HEK293 (cell line): ENCODE data around the gene HIPK2.

ENCODE experiments used
- CTCF ChIA-PET: fragments of 350-600 bp; formaldehyde crosslinking; extraction: SDS; loops from one replicate; lab custom pipeline; 2021; ENCODE audit warnings: antibody characterized with exemption; lab: Yijun Ruan, JAX
- POLR2A ChIA-PET: fragments of 300-600 bp; formaldehyde crosslinking; extraction: SDS; loops from one replicate; lab custom pipeline; 2020; ENCODE audit warnings: antibody characterized with exemption, inconsistent platforms; lab: Yijun Ruan, JAX
- H3K27ac ChIP-seq: fragments of 200-500 bp; sonication (Bioruptor generic); 2 replicates; pipeline ENCODE4 v1.5.1; 2014; ENCODE audit warnings: low read depth, low read length, control low read depth, inconsistent platforms; ENCODE audit errors: extremely low read depth
- H3K36me3 ChIP-seq, 2 experiments: fragments of 200-500 bp in 1 of 2; sonication (Bioruptor generic) in 1 of 2; 1 replicate in 1 of 2; 2 replicates in 1 of 2; pipeline ENCODE4 v1.5.1; 2014 to 2017; ENCODE audit warnings: inconsistent platforms in 2 of 2, low read length in 2 of 2; ENCODE audit not compliant: control insufficient read depth in 2 of 2, insufficient read depth in 1 of 2
- H3K4me1 ChIP-seq: fragments of 200-500 bp; sonication (Bioruptor generic); 2 replicates; pipeline ENCODE4 v1.5.1; 2014; ENCODE audit warnings: mild to moderate bottlenecking, low read length, inconsistent platforms; ENCODE audit not compliant: control insufficient read depth, insufficient read depth
- H3K4me3 ChIP-seq: 2 replicates; pipeline ENCODE4 v1.5.1; 2011; ENCODE audit warnings: low read depth, mild to moderate bottlenecking, control low read depth, low read length, moderate library complexity
- H3K9me3 ChIP-seq: fragments of 200-500 bp; sonication (Bioruptor generic); 2 replicates; pipeline ENCODE4 v1.5.1; 2014; ENCODE audit warnings: low read depth, low read length, inconsistent platforms; ENCODE audit not compliant: control insufficient read depth, insufficient read depth
- FEZF1 ChIP-seq: fragments of 450-650 bp; formaldehyde crosslinking; IDR thresholded peaks from 2 replicates; pipeline ENCODE4 v1.5.1; 2016; ENCODE audit warnings: missing biosample characterization, missing genetic modification characterization
- IKZF3 ChIP-seq: fragments of 450-650 bp; IDR thresholded peaks from 2 replicates; pipeline ENCODE4 v1.5.0; 2018; ENCODE audit warnings: missing biosample characterization, mild to moderate bottlenecking, missing genetic modification characterization, moderate library complexity
- MYNN ChIP-seq: fragments of 450-650 bp; formaldehyde crosslinking; IDR thresholded peaks from 2 replicates; pipeline ENCODE4 v1.5.1; 2016; ENCODE audit warnings: missing biosample characterization, missing genetic modification characterization, borderline replicate concordance
- PRDM10 ChIP-seq: fragments of 450-650 bp; formaldehyde crosslinking; IDR thresholded peaks from 2 replicates; pipeline ENCODE4 v1.5.1; 2016; ENCODE audit warnings: missing biosample characterization, missing genetic modification characterization
- ZBTB48 ChIP-seq: fragments of 450-650 bp; formaldehyde crosslinking; IDR thresholded peaks from 2 replicates; pipeline ENCODE4 v1.5.1; 2016; ENCODE audit warnings: missing biosample characterization, missing genetic modification characterization
- ZFP3 ChIP-seq: fragments of 450-650 bp; formaldehyde crosslinking; IDR thresholded peaks from 2 replicates; pipeline ENCODE4 v1.5.1; 2016; ENCODE audit warnings: low read depth, missing biosample characterization, missing genetic modification characterization
- ZFP41 ChIP-seq: fragments of 450-650 bp; formaldehyde crosslinking; IDR thresholded peaks from 2 replicates; pipeline ENCODE4 v1.5.1; 2016; ENCODE audit warnings: missing biosample characterization, missing genetic modification characterization, borderline replicate concordance
- ZNF10 ChIP-seq: fragments of 450-650 bp; formaldehyde crosslinking; IDR thresholded peaks from 2 replicates; pipeline ENCODE4 v1.5.1; 2017; ENCODE audit warnings: missing biosample characterization, missing genetic modification characterization
- ZNF132 ChIP-seq: fragments of 450-650 bp; formaldehyde crosslinking; IDR thresholded peaks from 2 replicates; pipeline ENCODE4 v1.5.1; 2017; ENCODE audit warnings: missing biosample characterization, missing genetic modification characterization, borderline replicate concordance
- ZNF146 ChIP-seq: fragments of 450-650 bp; formaldehyde crosslinking; IDR thresholded peaks from 2 replicates; pipeline ENCODE4 v1.5.1; 2016; ENCODE audit warnings: missing biosample characterization, missing genetic modification characterization
- ZNF174 ChIP-seq: fragments of 450-650 bp; formaldehyde crosslinking; IDR thresholded peaks from 2 replicates; pipeline ENCODE4 v1.5.0; 2017; ENCODE audit warnings: missing biosample characterization, mild to moderate bottlenecking, missing genetic modification characterization
- ZNF26 ChIP-seq: fragments of 450-650 bp; formaldehyde crosslinking; IDR thresholded peaks from 2 replicates; pipeline ENCODE4 v1.5.1; 2016; ENCODE audit warnings: missing biosample characterization, missing genetic modification characterization
- ZNF302 ChIP-seq: fragments of 450-650 bp; formaldehyde crosslinking; IDR thresholded peaks from 2 replicates; pipeline ENCODE4 v1.5.1; 2016; ENCODE audit warnings: missing biosample characterization, missing genetic modification characterization, low read depth
- ZNF426 ChIP-seq: fragments of 450-650 bp; formaldehyde crosslinking; IDR thresholded peaks from 2 replicates; pipeline ENCODE4 v1.5.1; 2017; ENCODE audit warnings: missing biosample characterization, missing genetic modification characterization, mild to moderate bottlenecking, inconsistent platforms, moderate library complexity
- ZNF473 ChIP-seq: fragments of 450-650 bp; formaldehyde crosslinking; IDR thresholded peaks from 2 replicates; pipeline ENCODE4 v1.5.1; 2017; ENCODE audit warnings: missing biosample characterization, missing genetic modification characterization
- ZNF48 ChIP-seq: fragments of 450-650 bp; formaldehyde crosslinking; IDR thresholded peaks from 2 replicates; pipeline ENCODE4 v1.5.1; 2016; ENCODE audit warnings: missing biosample characterization, missing genetic modification characterization
- ZNF488 ChIP-seq: fragments of 450-650 bp; formaldehyde crosslinking; IDR thresholded peaks from 2 replicates; pipeline ENCODE4 v1.5.1; 2016; ENCODE audit warnings: missing biosample characterization, missing genetic modification characterization
- ZNF529 ChIP-seq: fragments of 450-650 bp; formaldehyde crosslinking; IDR thresholded peaks from 2 replicates; pipeline ENCODE4 v1.5.1; 2017; ENCODE audit warnings: missing genetic modification characterization, missing biosample characterization; ENCODE audit not compliant: insufficient replicate concordance
- ZNF530 ChIP-seq: fragments of 450-650 bp; formaldehyde crosslinking; IDR thresholded peaks from 2 replicates; pipeline ENCODE4 v1.5.1; 2016; ENCODE audit warnings: low read depth, missing biosample characterization, missing genetic modification characterization
- ZNF610 ChIP-seq: fragments of 450-650 bp; formaldehyde crosslinking; IDR thresholded peaks from 2 replicates; pipeline ENCODE4 v1.5.1; 2016; ENCODE audit warnings: missing biosample characterization, missing genetic modification characterization, borderline replicate concordance
- ZNF623 ChIP-seq: fragments of 450-650 bp; formaldehyde crosslinking; IDR thresholded peaks from 2 replicates; pipeline ENCODE4 v1.5.1; 2016; ENCODE audit warnings: missing biosample characterization, missing genetic modification characterization
- ZNF645 ChIP-seq: fragments of 450-650 bp; formaldehyde crosslinking; IDR thresholded peaks from 2 replicates; pipeline ENCODE4; 2016; ENCODE audit warnings: missing biosample characterization, missing genetic modification characterization
- ZNF654 ChIP-seq: fragments of 450-650 bp; formaldehyde crosslinking; IDR thresholded peaks from 2 replicates; pipeline ENCODE4 v1.5.1; 2016; ENCODE audit warnings: low read depth, missing biosample characterization, missing genetic modification characterization
- ZNF747 ChIP-seq: fragments of 450-650 bp; formaldehyde crosslinking; IDR thresholded peaks from 2 replicates; pipeline ENCODE4 v1.5.1; 2016; ENCODE audit warnings: missing biosample characterization, missing genetic modification characterization
- ZNF777 ChIP-seq: fragments of 450-650 bp; formaldehyde crosslinking; IDR thresholded peaks from 2 replicates; pipeline ENCODE4 v1.5.1; 2017; ENCODE audit warnings: missing biosample characterization, missing genetic modification characterization, borderline replicate concordance
- ZNF792 ChIP-seq: fragments of 450-650 bp; formaldehyde crosslinking; IDR thresholded peaks from 2 replicates; pipeline ENCODE4 v1.5.1; 2016; ENCODE audit warnings: missing biosample characterization, missing genetic modification characterization
- ZSCAN23 ChIP-seq: fragments of 450-650 bp; formaldehyde crosslinking; IDR thresholded peaks from 2 replicates; pipeline ENCODE4 v1.5.1; 2016; ENCODE audit warnings: missing biosample characterization, missing genetic modification characterization
- TF ChIP-seq, protein P1 (sequence below): fragments of 450-650 bp; formaldehyde crosslinking; IDR thresholded peaks from 2 replicates; pipeline ENCODE4 v1.5.1; 2017; ENCODE audit warnings: missing biosample characterization, missing genetic modification characterization

Gene HIPK2

GRCh38 chr7:139656387-139656786 is 121.4 kb downstream of the HIPK2 start:
- Histone ChIP-seq H3K9me3 (no peaks in the 10 kb centered on the region), H3K36me3 (no peaks in the 10 kb centered on the region), H3K4me3 (no peak overlapping the region), H3K4me1 (no peaks in the 10 kb centered on the region), H3K27ac (no peak overlapping the region)
- POLR2A ChIA-PET: no interaction called here
- TF ChIP-seq ZNF10 (tag by site-specific recombination) (no peak), ZNF146 (tag by site-specific recombination) (no peak), ZNF488 (tag by site-specific recombination) (no peak), ZNF792 (no peak), MYNN (no peak), IKZF3 (tag by site-specific recombination) (no peak), ZFP41 (no peak), ZNF777 (no peak), ZFP3 (no peak), ZNF530 (tag by site-specific recombination) (no peak), ZBTB48 (tag by site-specific recombination) (no peak), PRDM10 (tag by site-specific recombination) (no peak)
- CTCF ChIA-PET: no interaction called here

DNA sequence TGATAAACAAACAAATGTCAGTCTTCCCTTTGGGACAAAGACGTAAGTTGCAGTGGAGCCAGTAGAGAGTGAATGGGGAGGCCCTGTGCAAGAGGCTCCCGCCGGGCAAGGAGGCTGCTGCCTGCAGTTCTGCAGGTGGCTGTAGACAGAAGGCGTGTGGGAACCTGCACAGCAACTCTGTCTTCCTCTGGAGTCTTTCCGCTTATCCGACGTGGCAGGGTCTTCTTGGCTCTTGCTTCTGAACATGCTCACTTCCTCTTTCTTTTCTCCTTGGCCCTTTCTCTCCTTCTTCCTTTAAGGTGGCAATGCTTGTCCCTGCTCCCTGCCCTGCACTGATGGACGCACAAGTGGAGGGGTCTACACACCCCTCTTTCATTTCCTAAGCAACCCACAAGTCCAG is 122.5 kb downstream of the HIPK2 start:
- CTCF ChIA-PET: interaction anchor here (0.7 to 2.0 kb wide), 2 partner anchors 9 to 688 kb away, joined by 3 to 8 read pairs; no protein-coding TSS in a partner anchor
- Histone ChIP-seq H3K36me3 (no peaks in the 10 kb centered on the region), H3K9me3 (no peaks in the 10 kb centered on the region), H3K4me1 (no peaks in the 10 kb centered on the region), H3K4me3 (no peak overlapping the region), H3K27ac (no peak overlapping the region)
- POLR2A ChIA-PET: no interaction called here
- TF ChIP-seq ZNF777 (no peak), ZSCAN23 (tag by site-specific recombination) (no peak), ZNF654 (tag by site-specific recombination) (no peak), ZBTB48 (tag by site-specific recombination) (no peak), ZNF747 (no peak), ZNF623 (tag by site-specific recombination) (no peak), ZNF26 (no peak), FEZF1 (tag by site-specific recombination) (no peak), ZNF473 (tag by site-specific recombination) (no peak), ZNF174 (no peak), ZNF48 (tag by site-specific recombination) (no peak), ZNF529 (tag by site-specific recombination) (no peak), ZNF610 (no peak), ZNF302 (tag by site-specific recombination) (no peak), ZNF132 (tag by site-specific recombination) (no peak), ZNF426 (tag by site-specific recombination) (no peak), ZNF645 (no peak)
- TF ChIP-seq, protein P1, sequence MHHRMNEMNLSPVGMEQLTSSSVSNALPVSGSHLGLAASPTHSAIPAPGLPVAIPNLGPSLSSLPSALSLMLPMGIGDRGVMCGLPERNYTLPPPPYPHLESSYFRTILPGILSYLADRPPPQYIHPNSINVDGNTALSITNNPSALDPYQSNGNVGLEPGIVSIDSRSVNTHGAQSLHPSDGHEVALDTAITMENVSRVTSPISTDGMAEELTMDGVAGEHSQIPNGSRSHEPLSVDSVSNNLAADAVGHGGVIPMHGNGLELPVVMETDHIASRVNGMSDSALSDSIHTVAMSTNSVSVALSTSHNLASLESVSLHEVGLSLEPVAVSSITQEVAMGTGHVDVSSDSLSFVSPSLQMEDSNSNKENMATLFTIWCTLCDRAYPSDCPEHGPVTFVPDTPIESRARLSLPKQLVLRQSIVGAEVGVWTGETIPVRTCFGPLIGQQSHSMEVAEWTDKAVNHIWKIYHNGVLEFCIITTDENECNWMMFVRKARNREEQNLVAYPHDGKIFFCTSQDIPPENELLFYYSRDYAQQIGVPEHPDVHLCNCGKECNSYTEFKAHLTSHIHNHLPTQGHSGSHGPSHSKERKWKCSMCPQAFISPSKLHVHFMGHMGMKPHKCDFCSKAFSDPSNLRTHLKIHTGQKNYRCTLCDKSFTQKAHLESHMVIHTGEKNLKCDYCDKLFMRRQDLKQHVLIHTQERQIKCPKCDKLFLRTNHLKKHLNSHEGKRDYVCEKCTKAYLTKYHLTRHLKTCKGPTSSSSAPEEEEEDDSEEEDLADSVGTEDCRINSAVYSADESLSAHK (tag by site-specific recombination): no peak
